ENCODE data around the gene MET.
"Not testable (repeated sequence)": the region's sequence is repeated elsewhere in the genome, so short reads cannot be mapped to it uniquely, and the experiment has no call there.

Gene MET

GRCh38 chr7:116698930-116699721, 27.1 kb downstream of the MET start:
- DNase-seq = no peak

- no peak for DNase-seq
These were observed 27.7 kb downstream of the MET start for GRCh38 chr7:116699722-116700120.

GRCh38 chr7:116702046-116702785, 30.2 kb downstream of the MET start:
- DNase-seq = no peak

- DNase-seq = no peak
These were observed 32.7 kb downstream of the MET start for GRCh38 chr7:116704650-116705228.

GRCh38 chr7:116705419-116705818, 33.4 kb downstream of the MET start:
- DNase-seq = no peak

DNA sequence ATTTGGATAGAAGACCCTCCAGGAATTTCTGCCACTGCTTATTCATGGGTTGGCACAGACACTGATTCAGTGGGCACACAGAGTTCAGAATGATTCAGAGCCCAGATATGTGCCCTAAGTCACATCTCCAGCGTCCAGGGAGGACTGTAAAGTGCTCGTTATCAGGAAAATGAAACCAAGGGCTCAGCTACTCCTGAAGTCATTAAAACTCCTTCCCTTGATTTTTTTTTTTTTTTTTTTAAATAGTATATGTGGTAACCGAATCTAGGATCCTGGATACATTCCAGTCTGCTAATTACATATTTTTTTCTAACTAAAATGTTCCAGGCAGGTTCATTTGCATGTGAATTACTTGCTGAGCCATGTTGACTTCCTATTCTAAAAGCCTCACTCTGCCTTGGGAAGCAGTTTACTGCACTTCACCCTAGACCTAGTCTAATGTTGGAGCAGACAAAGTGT, 34.7 kb downstream of the MET start:
- DNase-seq = no peak

- DNase-seq = no peak
These were observed 35.3 kb downstream of the MET start for GRCh38 chr7:116707289-116707688.

GRCh38 chr7:116708248-116708647, 36.3 kb downstream of the MET start:
- no peak for DNase-seq

DNA sequence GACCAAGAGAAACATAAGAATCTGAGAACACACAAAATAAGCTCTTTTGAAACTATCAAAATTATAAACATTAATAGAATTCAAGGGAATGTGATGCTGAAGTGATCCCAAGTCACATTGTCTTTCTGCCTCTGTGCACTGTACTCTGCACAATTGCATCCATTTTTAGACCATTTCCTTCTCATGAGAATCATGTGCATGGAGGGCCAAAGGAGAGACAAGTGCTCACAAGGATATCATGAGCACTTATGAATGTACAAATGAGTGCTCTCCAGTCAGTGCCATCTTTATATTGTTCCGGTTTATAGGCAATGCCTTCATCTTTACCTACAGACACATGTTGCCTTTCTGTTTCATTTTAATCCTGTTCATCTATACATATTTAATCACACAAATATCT, 36.9 kb downstream of the MET start:
- no peak for DNase-seq

DNA sequence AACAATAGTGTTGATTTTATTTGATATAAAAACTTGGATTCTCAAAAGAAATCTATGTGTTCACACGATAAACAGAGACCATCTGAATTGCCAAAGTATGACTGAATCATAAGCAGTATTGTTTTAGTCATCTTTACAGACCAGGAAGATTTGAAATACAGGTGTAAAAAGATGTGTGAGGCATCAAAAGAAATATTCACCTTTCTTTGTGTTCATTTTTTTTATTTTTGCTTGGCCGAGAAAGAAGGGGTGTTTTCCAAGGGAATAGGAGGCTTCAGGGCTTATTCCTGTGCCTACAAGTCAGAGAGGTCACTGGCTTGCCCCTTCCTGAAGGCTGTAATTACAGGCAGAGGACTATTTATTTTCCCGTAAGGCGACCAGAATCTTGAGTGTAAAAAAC, 37.3 kb downstream of the MET start:
- DNase-seq = no peak

- no peak for DNase-seq
These were observed 38.9 kb downstream of the MET start for GRCh38 chr7:116710764-116711452.

DNA sequence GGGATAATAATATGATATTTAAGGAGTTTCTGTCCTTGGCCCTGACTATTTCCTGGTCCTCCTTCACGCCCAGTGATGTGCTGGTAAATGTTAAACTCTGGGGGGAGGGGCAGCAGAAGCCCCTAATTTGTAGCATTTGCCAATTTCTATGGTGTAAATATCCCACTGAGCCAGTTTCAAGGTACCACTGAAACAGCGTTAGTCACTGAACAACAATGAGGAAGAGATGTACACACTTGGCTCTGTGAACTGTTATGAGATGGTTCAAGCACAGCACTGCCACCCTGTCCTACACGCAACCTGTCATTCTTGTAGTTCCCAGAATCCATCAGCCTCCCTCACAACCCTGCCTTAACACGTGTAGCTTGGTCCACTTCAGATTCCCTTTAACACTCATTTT, 39.8 kb downstream of the MET start:
- no peak for DNase-seq

- DNase-seq = no peak
These were observed 41.5 kb downstream of the MET start for GRCh38 chr7:116713500-116713899.

DNA sequence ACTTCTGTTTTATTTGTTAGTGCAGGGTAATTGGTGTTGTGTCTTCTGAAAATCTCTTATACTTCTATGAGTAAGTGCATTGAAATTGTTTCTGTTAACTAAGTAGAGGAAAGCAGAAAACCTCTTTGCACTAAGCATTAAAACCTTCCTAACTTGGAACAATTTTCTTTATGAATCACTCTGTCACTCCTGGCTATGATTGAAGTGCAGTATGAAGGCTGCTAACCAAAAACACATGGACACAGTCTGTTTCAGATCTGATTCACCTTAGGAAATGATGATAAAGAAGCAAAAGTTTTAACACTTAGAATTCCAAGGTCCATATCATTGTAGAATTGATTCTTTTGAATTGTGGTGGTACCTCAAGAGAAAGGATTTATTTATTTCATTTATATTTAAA, 41.9 kb downstream of the MET start:
- no peak for DNase-seq

DNA sequence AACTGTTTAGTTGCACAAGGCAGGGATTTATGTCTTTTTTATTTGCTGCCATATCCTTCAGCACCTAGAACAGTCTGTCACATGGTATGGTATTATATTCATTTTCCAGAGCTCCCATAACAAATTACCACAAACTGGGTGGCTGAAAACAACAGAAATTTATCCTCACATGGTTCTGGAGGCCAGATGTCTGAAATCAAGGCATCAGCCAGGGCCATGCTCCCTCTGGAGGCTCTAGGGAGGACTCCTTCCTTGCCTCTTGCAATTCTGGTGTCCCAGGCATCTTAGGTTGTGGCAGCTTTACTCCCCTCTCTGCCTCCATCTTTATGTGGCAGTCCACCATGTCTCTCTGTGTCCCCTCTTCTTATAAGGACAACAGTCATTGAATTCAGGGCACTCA, 43.1 kb downstream of the MET start:
- DNase-seq = no peak

GRCh38 chr7:116717137-116717536, 45.1 kb downstream of the MET start:
- DNase-seq = no peak

- DNase-seq = not testable (repeated sequence)
These were observed 52.0 kb downstream of the MET start for GRCh38 chr7:116723959-116724529.

- DNase-seq = no peak
These were observed 52.7 kb downstream of the MET start for GRCh38 chr7:116724560-116725231.

DNA sequence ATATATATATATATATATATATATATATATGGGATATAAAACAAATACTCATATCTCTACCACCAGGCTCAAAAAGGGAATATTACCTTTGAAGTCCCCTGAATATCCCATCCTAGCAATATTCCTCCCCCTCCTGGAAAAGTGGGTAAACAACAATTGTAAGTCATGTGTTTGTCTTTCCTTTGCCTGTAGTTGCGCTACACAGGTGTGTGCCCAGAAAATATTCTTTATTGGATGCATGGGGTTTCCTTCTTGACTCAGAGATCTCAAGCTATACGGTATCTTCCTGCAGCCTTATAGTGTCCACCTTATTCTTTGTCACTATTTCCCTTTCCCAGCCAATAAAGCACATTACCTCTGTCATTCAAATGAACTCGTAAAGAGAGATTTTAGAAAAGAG, 54.2 kb downstream of the MET start:
- no peak for DNase-seq

DNA sequence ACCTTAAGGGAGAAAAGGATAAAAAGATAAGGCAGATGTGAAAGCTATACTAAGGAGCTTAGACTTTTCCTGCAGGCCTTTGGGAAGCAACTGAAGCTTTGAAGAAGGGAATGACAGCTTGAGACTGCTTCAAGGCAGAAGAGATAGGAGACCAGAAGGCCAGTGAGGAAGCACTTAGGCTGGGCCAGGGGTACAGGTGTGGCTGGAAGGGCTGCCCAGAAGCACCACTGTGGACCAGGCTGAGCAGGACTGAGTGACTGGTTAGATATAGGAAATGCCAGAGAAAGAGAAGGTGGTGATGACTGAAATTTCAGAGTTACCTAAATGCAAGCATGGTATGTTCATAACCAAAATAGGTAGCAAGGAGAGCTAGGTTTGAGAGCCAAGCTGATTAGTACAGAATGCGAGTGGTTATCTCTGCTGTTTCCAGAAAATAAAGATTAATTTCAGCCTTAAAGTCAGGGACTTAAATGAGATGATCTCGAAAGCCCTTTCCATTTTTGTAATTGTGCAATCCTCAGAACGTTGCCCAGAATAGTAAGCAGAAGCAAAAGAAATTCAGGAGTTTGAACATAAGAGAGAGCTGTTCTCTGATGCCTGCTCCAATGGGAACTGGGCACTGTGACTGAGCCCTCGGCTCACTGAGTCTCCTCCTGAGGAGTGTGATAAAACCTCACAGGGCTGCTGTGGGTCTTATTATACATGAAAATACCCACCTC, 54.9 kb downstream of the MET start:
- DNase-seq = no peak

GRCh38 chr7:116727432-116728009, 55.5 kb downstream of the MET start:
- DNase-seq = no peak

Measured in GF-D8 (cell line).